Measurements from ENCODE around the gene CSMD2.

The CSMD2 gene

DNA sequence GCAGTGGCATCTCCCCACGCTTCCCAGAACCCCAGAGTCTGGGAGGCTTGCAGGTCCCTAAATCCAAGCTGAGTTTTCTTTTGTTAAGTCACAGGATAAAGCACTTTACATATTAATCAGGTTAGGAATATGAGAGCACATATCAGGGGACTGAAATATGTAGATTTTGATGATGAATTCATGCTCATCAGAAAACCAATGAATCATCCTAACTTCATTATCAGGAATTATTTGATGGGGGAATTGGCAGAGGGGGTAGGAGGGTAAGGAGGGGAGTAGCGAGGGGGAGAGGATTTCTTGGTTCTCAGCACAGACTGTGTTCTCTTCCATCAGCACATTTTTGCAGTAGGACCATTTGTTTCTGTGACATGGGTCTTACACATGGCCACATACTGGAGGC lies 269.1 kb downstream of the CSMD2 start:
- no peak for DNase-seq

DNA sequence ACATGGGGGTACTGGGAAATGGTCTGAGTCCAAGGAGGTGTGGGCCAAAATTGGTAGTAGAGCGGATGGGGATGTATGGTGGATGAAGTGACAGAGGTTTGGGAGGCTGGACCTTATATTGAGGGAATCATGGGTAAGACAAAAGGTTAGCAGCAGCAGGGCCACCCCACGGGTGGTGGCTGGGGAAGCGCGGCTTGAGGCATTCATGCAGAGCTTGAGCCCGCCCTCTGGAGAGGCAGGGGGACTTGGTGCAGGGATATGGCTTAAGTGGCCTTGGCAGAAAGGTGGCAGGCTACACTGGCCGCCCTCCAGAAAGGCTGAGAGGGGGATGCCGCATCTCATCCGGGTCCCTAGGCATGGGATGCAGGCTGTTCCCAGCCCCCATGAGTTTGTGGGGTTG lies 269.6 kb downstream of the CSMD2 start:
- no peak for DNase-seq

DNA sequence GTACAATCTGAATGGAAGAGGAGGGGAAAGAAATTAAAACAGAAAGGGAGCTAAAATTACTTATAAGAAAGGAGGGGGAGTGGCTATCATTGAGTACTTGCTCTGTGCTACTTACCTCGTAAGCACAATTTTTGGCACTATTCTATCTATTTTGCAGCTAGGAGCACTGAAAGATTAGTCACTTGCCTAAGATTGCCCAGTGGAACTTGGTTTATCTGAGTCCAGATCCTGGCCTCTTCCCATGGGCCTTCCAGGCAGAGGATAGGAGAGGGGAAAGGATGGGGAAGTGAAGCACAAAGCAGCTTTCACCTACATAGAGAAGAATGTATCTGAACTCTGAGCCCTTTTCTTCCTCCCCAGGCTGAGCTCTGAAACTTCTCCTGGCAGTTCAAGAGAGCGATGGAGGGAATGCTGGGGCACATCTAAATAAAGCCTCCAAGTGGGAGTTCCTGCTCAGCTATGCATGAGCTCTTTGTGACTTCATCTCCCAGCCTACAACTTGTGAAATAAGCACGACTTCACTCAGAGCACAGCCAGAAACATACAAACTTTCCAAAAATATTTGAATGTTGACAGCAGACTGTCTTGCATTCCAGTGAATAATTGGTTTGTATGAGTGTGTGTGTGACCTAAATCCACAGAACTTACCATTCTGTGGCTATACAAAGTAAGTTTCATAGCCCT lies 271.7 kb downstream of the CSMD2 start:
- DNase-seq = no peak

DNA sequence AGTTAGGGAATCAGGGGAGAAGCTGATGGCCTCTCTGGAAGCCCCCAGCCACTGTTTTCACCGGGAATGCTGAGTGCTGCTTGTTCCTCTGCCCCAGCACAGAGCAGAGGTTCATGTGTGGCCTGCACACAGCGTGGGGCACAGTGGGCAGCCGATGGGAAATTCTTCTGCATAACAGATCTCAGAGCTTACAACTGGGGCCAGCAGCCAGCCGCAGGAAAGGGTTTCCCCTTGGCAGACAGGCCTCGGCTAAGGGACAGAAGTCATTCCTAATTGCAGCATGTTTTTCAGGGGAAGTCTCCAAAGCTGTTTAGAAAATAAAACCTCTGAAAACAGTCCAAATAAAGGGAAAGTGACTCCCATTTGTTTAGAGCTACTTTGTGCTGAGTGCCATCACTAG lies 278.5 kb downstream of the CSMD2 start:
- no peak for DNase-seq

DNA sequence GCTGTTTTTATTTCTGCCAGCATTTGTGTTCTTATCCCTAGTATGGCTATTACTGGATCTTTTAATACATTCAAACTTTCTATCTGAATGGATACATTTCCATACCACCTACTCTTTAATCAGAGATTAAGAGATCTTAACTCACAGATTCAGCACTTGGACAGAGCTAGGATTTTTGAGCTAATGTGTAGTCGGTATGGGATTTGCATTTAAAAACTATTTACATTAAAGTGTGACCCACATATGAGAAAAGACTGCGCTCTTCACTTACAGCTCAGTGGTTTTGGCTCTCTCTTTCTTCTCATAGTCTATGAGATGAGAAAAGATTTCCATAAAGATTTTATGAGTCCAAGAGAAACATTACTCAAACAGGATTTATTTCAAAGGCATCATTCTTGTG lies 284.7 kb downstream of the CSMD2 start:
- DNase-seq = no peak

DNA sequence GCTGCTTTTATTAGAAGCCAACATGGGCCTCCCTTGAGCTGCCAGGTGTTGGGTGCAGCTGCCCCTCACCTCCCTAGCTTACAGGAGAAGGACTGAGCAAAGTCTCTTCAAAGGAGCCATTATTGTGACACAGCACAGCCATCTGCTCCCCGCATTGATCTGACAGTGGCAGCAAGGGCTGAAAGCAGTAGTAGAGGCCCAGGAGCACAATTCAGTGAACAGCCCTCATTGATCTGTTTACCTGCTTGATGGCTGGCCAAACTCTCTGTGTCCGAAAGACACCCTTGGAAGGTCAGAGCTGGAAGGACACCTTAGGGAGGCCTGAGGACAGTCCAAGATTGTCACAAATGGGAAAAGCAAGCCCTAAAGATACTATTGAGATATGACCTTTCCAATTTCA lies 286.6 kb downstream of the CSMD2 start:
- no peak for DNase-seq

DNA sequence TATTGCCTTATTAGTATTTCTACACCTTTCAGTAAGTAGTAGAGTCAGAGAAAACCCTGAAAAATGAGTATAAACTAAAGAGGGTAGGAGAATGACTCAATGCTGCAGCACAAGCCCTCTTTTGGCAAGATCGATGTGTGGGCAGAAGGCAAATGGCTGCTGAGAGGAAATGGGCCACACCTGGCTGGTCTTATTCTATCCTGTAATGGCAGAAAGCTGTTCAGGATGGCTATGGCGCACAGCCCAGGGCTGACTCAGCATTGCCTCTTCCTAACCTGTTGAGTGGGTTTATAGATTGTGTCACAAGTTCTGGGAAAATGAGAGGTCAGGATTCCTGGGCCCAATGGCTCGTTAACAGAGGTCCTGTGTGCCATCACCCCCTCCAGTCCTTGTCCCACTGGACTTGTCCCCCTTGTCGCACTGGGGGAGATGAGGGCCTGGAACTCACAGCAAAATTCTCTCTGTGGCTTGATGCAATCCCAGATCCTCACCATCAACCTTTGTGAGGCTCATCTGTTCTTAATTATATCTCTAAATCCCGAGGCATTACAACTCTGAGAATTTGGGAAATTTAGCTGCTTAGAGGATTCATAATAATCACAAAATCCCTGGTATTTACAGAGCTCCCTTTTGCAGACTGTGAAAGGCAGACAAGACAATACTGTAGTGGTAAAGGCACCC lies 287.9 kb downstream of the CSMD2 start:
- no peak for DNase-seq

DNA sequence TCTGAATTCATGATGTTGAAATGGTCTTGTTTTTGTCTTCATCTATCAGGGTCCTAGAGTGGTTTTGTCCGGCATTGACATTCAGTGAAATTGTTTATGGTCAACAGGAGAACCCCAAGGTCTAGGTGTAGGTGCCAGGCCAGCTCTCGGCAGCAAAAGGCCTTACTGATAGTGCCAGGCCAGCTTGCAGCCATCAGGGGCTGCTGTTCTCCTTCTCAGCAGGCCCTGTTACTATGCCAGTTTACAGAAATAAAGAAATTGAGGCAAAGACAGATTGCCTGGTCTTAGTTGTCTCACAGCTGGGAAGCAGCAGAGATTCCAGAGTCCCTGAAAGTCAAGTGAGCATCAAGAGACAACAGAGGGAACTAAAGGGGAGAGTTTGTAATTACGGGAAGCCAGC lies 289.2 kb downstream of the CSMD2 start:
- no peak for DNase-seq

DNA sequence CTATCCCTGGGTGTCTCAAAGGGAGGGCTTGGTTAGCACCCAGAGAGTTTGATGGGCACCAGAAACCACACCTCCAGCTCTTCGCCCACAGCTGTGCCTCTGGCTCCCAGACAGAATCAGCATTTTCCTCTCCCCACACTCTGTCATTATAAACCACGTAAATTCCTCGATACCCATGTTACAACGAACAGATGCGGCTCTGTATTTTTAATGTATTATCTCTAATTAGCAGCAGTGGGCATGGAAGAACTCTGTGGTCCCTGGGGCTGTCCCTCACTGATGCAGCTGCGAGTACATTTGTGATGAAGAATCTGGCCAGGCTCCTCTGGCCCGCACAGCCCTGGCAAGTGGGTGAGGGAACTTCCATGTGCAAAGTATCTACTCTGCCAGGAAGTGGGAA lies 290.4 kb downstream of the CSMD2 start:
- DNase-seq = no peak

DNA sequence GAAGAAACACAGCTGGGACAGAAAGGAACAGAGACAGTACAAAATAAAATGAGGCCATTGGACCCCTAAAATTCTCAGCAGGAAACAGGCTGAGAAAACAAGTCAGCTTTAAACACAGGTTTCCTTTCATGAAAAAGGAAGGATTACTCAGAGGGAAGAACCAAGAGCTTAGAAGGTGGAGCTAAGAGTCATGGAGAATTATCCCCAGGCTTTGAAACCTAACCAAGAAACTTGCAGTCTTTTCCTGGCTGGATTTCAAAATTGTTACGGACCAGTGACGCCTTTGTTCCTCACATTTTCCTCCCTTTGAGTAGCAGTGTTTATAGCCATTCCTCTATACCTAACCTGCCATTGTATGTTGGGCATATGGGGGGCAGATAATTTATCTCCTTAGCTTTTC lies 292.3 kb downstream of the CSMD2 start:
- no peak for DNase-seq

DNA sequence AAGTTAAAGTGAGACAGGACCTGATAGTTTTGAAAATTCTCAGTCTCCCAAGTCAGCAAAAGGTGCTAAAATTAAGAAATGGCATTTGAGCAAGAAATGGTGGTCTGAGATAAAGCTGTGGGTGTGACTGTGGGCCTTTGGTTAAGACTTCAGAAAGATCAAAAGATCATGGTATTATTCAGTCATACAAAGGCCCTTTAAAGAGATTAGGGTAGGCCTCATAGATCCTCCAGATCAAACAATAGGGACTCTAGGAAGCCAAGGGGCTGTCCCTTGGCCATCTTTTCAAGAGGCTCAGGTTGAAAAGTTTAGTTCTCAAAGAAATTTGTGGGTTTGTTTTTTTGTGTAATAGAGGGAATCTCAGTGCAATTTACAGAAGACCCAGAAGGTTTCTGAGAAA lies 292.8 kb downstream of the CSMD2 start:
- no peak for DNase-seq

DNA sequence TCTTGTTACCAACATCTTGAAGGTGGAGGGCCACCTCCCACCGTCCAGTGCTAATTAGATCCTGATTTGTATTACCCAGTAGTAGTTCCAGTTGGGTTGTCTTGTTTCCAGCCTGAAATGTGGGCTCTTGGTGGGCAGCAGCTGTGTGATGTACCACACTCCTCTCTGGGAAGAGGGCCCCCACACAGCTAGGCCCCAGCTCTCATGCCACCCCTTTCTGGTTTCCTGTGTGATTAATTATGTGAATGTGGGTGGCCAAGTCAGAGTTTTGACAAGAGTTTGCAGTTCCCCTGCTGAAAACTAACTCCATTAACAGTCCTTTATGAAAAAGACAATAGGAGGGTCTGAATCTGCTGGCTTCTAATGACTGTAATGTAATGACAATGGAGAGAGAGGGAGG lies 297.3 kb downstream of the CSMD2 start:
- DNase-seq = no peak

DNA sequence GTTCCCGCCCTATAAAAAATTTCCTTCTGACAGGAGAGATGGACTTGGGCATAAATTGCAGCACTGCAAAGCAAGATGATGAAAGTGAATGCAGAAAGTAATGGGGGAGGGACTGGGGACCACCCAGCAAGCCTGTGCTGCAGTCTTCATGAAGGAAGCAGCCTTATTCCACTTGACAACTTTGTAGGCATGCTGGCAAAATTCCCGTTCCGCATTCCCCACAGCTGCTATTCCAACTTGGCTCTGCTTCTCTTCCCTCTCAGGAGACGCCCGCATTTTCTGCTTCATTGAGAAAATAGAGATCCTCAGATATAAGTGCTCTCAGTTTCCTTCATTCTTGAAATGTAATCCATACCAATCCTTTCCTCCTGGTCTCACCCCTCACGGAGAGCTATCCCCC lies 298.7 kb downstream of the CSMD2 start:
- no peak for DNase-seq

DNA sequence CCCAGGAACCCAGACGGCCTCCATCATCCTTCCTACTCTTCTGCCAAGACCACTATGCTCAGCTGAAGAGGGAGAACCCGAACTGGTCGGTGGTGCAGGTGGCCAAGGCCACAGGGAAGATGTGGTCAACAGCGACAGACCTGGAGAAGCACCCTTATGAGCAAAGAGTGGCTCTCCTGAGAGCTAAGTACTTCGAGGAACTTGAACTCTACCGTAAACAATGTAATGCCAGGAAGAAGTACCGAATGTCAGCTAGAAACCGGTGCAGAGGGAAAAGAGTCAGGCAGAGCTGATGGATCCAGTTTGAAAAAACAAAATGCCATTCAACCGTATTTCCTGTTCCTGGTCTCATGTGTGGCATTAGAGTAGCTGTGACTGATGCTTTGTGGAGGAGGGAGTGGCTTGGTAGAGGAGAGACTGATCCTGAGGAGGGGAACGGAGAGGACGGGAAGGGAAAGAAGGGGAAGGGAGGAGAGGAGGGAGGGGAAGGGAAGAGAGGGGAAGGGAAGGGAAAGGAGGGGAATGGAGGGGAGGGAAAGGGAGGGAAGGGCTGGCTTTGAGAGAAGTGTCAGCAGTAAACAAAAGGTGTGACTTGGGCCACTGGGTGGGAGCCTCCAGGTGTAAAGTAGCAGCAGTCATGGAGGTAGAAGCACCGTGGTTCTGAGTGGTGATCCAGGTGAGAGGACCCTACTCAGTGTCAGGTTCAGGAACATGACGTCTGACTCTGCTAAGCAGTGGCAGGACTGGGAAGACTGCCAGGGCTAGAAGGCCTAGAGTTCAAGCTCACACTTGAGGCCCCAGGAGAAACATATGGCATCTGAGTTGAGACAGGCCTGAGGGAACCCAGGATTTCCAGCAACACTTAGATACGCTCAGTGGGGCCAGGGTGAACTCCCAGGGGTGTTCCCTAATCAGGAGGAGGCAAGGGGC lies 300.3 kb downstream of the CSMD2 start:
- DNase-seq = no peak

DNA sequence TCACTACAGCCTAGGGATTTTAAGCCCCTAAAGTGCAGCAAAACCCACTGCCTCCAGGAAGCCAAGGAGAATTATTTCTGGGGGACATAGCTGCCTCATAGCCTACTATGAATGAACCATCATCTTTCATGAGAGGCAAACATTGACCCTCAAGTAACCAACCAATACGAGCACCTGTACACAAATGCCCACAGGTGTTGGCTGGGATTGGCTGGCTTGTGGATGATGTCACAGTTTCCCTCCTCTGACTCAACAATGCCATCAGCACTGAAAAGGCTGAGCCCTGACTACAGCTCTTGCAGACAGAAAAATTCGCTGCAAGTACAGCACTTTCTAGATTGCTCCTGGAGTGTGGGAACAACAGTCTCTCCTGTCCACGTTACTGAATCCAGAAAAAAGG lies 301.3 kb downstream of the CSMD2 start, which contains the start of gene HMGB4:
HMGB4 (plus strand) TSS at position 301 of the 400 bp plus-strand sequence. CDS start 113 bp downstream, outside the sequence.
- DNase-seq = no peak

DNA sequence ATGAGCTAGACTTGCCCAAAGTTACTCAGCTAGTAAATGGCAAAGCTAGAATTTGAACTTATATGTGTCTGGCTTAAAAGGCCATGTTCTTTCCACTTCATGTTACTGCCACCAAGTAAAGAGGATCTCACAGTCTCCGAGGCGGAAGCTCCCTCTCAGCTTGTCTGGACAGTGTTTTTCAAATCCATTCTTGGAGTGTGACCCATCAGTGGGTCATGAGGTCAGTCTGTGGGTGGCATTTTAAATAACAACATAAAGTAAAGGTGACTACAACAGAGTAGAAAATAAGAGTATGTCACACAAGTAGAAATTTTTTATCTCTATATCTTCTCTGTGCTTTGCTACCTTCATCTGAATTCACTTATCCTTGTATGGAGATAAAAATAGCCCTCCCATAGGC lies 304.4 kb downstream of the CSMD2 start:
- DNase-seq = no peak

DNA sequence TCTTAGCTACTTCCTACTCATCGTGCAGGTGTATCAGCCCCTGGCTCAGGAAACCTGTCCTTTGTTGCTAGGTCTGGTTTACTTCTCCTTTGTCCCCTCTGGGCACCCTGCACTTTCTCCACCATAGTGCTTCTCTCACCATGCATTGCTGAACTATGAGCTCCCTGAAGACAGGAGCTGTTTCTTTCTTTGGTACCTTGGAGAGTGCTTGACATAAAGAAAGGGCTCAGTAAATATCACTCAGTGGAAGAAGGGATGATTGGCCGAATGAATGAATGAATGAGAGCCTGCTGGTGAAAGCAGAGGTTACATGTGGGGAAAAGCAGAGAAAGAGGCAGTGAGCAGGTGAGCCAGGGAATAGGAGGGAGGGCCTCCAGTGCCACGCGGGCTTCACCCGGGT lies 310.9 kb downstream of the CSMD2 start:
- no peak for DNase-seq

DNA sequence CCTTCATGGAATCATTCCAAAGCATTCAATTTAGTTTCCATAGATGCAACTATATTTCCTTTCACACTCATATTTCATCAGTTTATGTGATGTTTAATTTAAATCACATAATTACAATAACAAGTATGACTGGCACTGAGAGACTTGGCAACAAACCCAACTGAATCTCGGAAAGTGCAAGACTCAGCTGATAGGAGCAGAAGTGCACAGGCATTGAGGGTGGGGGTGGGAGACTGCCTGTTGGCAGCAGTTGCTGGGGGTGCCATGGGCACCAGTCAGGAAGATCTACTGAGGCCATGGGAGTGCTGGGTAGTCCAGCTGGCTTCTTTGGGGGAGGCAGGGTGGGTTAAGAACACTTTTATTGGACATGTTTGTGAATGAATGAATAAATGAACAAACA lies 311.6 kb downstream of the CSMD2 start:
- DNase-seq = no peak

DNA sequence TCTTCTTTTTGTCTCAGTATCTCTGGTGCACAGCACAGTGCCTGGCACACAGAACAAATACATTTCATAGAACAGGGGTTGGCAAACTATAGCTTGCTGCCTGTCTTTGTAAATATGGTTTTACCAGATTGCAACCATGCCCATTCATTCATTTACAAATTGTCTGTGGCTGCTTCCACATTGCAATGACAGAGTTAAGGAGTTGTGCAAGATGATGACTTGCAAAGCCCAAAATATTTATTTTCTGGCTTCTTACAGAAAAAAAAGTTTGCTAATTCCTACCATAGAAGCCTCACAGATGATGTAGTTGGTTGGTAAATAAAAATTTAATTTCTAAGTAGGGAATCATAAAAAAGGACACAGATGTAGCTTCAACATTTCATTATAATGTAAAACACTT lies 312.3 kb downstream of the CSMD2 start:
- DNase-seq = no peak

DNA sequence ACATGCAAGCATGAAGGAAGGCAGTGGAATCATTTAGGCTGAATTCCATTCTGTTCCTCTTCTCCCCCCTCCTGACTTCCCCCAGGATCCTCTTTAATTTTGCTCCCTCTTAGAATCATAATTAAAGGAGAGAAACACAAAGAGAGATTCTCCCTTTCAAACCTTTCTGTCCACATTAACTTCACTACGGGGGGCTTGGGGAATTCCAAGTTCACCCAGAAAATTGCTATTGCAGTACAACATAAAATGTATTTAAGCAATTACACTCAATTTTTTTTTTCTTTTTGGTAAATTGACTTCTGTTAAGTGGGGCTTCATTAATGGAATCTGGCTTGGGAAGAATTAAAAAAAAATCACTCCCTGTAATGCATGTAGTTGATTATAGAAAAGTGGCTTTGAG lies 314.5 kb downstream of the CSMD2 start:
- no peak for DNase-seq

DNA sequence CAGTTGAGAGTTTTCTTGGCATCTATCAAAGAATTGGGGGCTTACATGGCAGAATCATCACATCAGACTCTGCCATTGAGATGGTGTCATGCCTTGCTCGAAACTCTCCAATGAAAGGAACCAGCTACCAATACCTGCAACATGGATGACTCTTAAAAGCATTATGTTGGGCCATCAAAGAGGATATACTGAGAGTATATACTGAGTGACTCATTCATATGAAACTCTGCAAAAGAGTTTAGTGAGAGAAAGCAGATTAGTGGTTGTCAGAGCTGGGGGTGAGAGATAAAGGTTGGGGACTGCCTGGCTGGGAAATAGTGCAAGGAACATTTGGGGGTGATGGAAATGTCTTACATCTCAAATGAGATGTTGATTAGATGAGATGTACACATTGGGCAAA lies 315.8 kb downstream of the CSMD2 start:
- DNase-seq = no peak

DNA sequence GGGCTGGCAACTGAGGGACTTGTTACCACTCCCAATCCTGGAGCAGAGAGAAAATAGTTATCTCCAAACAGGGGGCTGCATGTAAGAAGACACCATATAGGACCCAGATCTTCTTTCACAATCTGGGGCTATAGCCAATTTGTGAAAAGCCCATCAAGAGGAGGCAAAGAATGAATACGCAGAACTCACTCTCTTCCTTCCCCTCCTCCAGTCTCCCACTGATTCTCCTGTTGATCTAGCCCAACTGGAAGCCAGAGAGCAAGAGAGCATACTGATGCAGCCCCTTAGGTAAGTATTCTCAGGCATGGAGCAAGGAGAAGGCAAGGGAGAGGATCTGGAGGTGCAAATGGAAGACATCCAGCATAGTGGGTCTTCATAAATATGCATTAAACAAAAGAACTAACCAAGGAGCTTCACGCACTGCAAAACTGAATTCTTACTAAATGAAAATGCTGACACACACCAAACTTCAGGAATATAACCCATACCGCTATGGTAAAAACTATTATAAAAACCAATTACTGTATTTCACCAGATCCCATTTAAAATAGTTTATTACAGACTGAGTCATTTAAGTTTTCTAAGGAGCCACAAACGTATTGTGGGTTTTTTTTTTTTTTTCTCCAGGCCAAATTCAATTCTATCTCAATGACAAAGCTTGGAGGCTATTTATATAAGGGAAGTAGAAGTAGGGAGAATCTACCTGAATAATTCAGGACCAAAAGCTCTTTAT lies 316.7 kb downstream of the CSMD2 start:
- no peak for DNase-seq

DNA sequence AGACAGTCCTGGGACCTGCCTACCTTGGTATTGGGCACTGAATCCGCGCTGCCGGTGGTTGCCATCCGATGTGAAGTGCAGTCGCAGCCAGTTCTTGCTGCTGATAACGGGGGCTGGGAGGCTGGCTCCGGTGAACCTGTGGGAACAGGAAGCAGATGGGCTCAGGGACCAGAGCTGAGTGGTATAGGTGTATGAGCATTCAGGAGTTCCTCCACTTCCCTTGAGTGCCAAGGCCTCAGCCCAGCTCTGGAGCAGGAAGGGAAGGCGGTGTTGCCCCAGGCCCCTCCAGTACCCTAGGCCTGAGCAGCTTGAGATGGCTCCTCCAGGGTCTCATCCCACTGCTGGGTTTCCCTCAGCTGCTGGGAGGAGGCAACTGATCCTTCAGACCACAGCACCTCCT lies 318.2 kb downstream of the CSMD2 start:
- no peak for DNase-seq

Data from activated CD4-positive, CD25-positive, alpha-beta regulatory T cell (primary cell).